DOHH2 (cell line): ENCODE results near the gene HLCS.

Experiments used
- H3F3A ChIP-seq: fragments of 200-600 bp; sonication (generic), shearing (Covaris generic); 2 replicates; pipeline ENCODE4 v1.6.0; 2016; ENCODE audit warnings: antibody characterized with exemption, mild to moderate bottlenecking; ENCODE audit not compliant: control insufficient read depth, insufficient read depth
- H3K27ac ChIP-seq: fragments of 200-600 bp; sonication (generic); 2 replicates; pipeline ENCODE4 v1.5.1; 2014; ENCODE audit warnings: low read depth, mild to moderate bottlenecking, low read length, moderate library complexity
- H3K27me3 ChIP-seq: fragments of 200-600 bp; sonication (generic); 2 replicates; pipeline ENCODE4 v1.6.1; 2014; ENCODE audit warnings: mild to moderate bottlenecking, low read length, mixed read lengths; ENCODE audit not compliant: control insufficient read depth
- H3K36me3 ChIP-seq: fragments of 200-600 bp; sonication (generic); 2 replicates; pipeline ENCODE4 v1.6.1; 2014; ENCODE audit warnings: mild to moderate bottlenecking, low read length, moderate library complexity, mixed read lengths; ENCODE audit not compliant: control insufficient read depth
- H3K4me1 ChIP-seq: fragments of 200-600 bp; sonication (generic); 2 replicates; pipeline ENCODE4 v1.6.1; 2014; ENCODE audit warnings: mild to moderate bottlenecking, low read length, mixed read lengths; ENCODE audit not compliant: control insufficient read depth
- H3K4me2 ChIP-seq: fragments of 200-600 bp; sonication (generic); 2 replicates; pipeline ENCODE4 v1.6.0; 2014; ENCODE audit warnings: mild to moderate bottlenecking, low read length, moderate library complexity
- H3K4me3 ChIP-seq: fragments of 200-600 bp; sonication (generic); 2 replicates; pipeline ENCODE4 v1.5.1; 2014; ENCODE audit warnings: mild to moderate bottlenecking, low read length, mixed read lengths
- H3K79me2 ChIP-seq: fragments of 200-600 bp; sonication (generic); 2 replicates; pipeline ENCODE4 v1.6.1; 2014; ENCODE audit warnings: mild to moderate bottlenecking, low read length, mixed read lengths; ENCODE audit not compliant: control insufficient read depth
- H3K9me2 ChIP-seq: fragments of 200-600 bp; sonication (generic); replicated peaks from 2 replicates; pipeline ENCODE4 v1.6.1; 2014; ENCODE audit warnings: mild to moderate bottlenecking, low read length, mixed read lengths; ENCODE audit not compliant: control insufficient read depth
- H3K9me3 ChIP-seq: fragments of 200-600 bp; sonication (generic); 2 replicates; pipeline ENCODE4 v1.6.1; 2014; ENCODE audit warnings: antibody characterized with exemption, low read length, mixed read lengths; ENCODE audit not compliant: control insufficient read depth, insufficient read depth
- H4K20me1 ChIP-seq: fragments of 200-600 bp; sonication (generic); 2 replicates; pipeline ENCODE4 v1.6.0; 2014; ENCODE audit warnings: low read depth, mild to moderate bottlenecking, antibody characterized with exemption, low read length, moderate library complexity; ENCODE audit not compliant: control insufficient read depth, insufficient read depth
- CTCF ChIP-seq: fragments of 200-600 bp; sonication (generic); IDR thresholded peaks from one replicate; pipeline ENCODE4 v1.5.1; 2014; ENCODE audit warnings: antibody characterized with exemption, mild to moderate bottlenecking, low read depth, low read length; ENCODE audit not compliant: poor library complexity, severe bottlenecking
- EZH2phosphoT487 ChIP-seq: fragments of 200-600 bp; sonication (generic); IDR thresholded peaks from 2 replicates; pipeline ENCODE4 v1.6.1; 2017; ENCODE audit warnings: borderline replicate concordance, mild to moderate bottlenecking, antibody characterized with exemption, low read length, moderate library complexity, mixed read lengths

HLCS gene

GRCh38 chr21:36892201-36892600 lies 74.3 kb downstream of the HLCS start:
- Histone ChIP-seq H3K79me2 (no peaks in the 10 kb centered on the region), H3K4me2 (no peak overlapping the region), H3K36me3 (no peaks in the 10 kb centered on the region), H4K20me1 (no peaks in the 10 kb centered on the region), H3K27ac (no peak overlapping the region), H3F3A (no peaks in the 10 kb centered on the region), H3K4me1 (no peaks in the 10 kb centered on the region), H3K4me3 (no peak overlapping the region), H3K27me3 (no peaks in the 10 kb centered on the region), H3K9me3 (no peaks in the 10 kb centered on the region), H3K9me2 (no peaks in the 10 kb centered on the region)
- TF ChIP-seq EZH2phosphoT487 (no peak), CTCF (no peak)

GRCh38 chr21:36891692-36892091 lies 74.8 kb downstream of the HLCS start:
- no peaks in the 10 kb centered on the region for H3K27me3 ChIP-seq
- H3K79me2 ChIP-seq = no peaks in the 10 kb centered on the region
- no peaks in the 10 kb centered on the region for H3K4me1 ChIP-seq
- H3F3A ChIP-seq = no peaks in the 10 kb centered on the region
- H3K27ac ChIP-seq = no peak overlapping the region
- no peaks in the 10 kb centered on the region for H4K20me1 ChIP-seq
- H3K9me2 ChIP-seq = no peaks in the 10 kb centered on the region
- H3K4me2 ChIP-seq = no peak overlapping the region
- no peaks in the 10 kb centered on the region for H3K36me3 ChIP-seq
- H3K4me3 ChIP-seq = no peak overlapping the region
- H3K9me3 ChIP-seq = no peaks in the 10 kb centered on the region
- TF ChIP-seq EZH2phosphoT487 (no peak), CTCF (no peak)

GRCh38 chr21:36891121-36891520 lies 75.3 kb downstream of the HLCS start:
- H3F3A ChIP-seq = no peaks in the 10 kb centered on the region
- no peaks in the 10 kb centered on the region for H3K36me3 ChIP-seq
- no peaks in the 10 kb centered on the region for H3K9me2 ChIP-seq

More at GRCh38 chr21:36891121-36891520, 75.3 kb downstream of the HLCS start:
- no peaks in the 10 kb centered on the region for H4K20me1 ChIP-seq
- no peak overlapping the region for H3K4me3 ChIP-seq
- H3K4me1 ChIP-seq = no peaks in the 10 kb centered on the region
- no peak overlapping the region for H3K27ac ChIP-seq
- TF ChIP-seq CTCF = no peak
- TF ChIP-seq EZH2phosphoT487 = no peak
- H3K9me3 ChIP-seq = no peaks in the 10 kb centered on the region
- no peaks in the 10 kb centered on the region for H3K79me2 ChIP-seq
- H3K27me3 ChIP-seq = no peaks in the 10 kb centered on the region
- H3K4me2 ChIP-seq = no peak overlapping the region
